Left ventricle myocardium superior (tissue), 1 donor: Measurements from ENCODE around the gene FMNL1. TPM values are rescaled to one million over a fixed set of nuclear protein-coding genes. Genes with fewer than 3 reads are reported as not detected.

Experiments
- ATAC-seq: fragments of 200-7000 bp; cut with Tn5 transposase; one replicate; pipeline ENCODE4 v1.9.1; 2020; ENCODE audit warnings: mild to moderate bottlenecking, moderate library complexity
- DNase-seq: peaks from one replicate; pipeline ENCODE4 v3.0.0-alpha.2; 2020
- intact Hi-C: fragments of 100-400 bp; cut with micrococcal nuclease; formaldehyde crosslinking; loops from one replicate; pipeline ENCODE4 v1.11.0; 2022
- total RNA-seq: library from RNA; stranded (reverse); fragmentation: NEBNext Ultra II Directional; extraction: Animal tissue kit (Norgen Biotek cat#: 25700); gene quantifications from one replicate; pipeline ENCODE4 v1.2.1, GENCODE V29; 2021
- donor health status: DM: no; HTN: yes; CAD: no; lungs with severe emphysema.

Gene FMNL1
- total RNA-seq, 1 donor from 2014 or later, result 14.0 TPM

DNA sequence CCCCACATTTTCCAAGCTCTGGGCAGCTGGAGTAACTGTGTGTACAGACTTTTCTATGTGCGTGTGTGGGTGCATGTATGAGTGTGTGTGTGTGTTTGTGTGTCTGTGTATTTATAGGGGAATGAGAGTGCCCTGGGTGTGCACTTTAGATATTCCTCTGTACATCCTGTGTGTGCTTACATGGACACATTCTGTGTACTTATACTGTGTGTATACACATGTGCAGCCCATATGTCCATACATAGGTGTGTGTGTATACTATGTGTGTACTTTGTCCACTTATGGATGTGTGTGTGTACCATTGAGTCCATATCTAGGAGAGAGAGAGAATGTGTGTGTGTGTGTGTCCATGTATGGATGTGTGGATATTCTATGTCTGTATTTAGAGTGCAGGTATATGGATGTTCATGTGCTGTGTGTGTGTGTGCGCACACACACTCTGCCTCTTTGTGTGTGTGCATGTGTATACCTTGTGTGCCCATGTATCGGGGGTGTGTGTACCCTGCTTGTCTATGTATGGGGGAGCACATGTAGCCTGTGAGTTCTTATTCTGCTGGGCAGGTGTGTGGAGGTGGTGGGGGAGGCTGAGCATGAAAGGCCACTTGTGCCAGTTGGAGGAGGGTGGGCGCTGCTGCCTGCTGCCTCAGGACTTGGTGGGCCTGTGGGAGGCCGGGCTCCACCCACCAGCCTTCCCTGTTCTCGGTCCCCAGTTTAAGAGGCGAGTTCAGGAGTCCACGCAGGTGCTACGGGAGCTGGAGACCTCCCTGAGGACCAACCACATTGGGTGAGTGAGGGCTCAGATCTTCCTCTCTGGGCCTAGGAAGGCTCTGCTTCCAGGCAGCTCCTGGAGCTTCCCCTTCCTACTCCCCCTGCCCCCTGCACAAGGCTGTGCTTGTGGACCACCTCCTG, 11.1 kb downstream of the FMNL1 start:
- no peak for ATAC-seq
- no peak for DNase-seq
- intact Hi-C loops, result no loop called here

DNA sequence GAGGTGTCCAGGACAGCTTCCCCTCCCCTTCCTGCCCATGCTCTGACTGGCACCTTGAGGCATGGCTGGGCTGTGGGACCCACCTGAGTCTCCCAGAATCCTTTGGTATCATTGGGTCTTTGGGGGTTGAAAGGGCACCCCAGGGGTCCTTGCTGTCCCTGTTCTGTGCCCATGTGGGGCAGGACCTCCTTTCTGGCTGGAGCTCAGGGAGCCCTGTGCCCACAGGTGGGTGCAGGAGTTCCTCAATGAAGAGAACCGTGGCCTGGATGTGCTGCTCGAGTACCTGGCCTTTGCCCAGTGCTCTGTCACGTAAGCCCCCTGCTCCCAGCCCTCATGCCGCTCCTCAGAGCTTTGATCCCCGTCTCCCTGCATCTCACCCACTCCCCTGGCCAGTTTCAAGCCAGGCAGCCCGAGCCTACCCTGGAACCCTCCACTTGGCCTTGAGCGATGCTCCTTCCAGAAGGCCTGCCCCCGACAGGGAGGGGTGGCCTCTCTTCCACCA, 11.8 kb downstream of the FMNL1 start:
- DNase-seq, result no peak
- intact Hi-C loops, result no loop called here

DNA sequence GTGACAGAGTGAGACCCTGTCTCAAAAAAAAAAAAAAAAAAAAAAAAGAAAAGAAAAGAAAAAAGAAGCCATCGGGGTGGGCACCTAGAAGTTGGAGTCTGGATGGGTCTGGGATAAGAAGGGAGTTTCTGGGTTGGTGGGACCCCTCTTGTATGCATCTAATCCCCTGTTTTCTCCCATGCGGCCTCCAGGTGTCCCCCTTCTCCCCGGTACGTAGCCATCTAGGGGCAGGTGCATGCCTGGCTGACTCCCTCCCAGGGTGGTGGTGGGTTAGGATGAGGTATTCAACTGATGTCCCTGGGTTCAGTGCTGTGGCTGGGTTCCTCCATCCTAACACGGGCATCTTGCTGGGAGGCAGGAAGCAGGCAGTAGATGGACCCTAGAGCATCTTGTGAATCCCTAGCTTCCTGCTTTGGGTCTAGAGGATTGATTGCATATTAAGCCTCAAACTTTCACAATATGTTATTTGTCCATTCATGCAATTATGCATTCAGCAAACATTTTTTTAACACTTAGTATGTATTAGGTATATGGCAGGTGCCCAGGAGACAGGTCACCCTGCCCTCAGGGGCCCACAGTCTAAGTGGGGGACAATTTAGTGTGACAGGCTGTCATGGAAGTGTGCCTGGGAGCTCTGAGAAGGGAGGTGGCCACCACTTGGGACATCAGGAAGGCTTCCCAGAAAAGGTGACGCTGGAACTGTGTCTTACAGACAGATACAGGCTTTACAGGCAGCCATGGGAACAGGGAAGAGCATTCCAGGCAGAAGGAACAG, 13.1 kb downstream of the FMNL1 start:
- ATAC-seq (no peak), DNase-seq (no peak)
- intact Hi-C loops, result no loop called here

More for the DNA sequence above, 11.8 kb downstream of the FMNL1 start:
- no peak for ATAC-seq

DNA sequence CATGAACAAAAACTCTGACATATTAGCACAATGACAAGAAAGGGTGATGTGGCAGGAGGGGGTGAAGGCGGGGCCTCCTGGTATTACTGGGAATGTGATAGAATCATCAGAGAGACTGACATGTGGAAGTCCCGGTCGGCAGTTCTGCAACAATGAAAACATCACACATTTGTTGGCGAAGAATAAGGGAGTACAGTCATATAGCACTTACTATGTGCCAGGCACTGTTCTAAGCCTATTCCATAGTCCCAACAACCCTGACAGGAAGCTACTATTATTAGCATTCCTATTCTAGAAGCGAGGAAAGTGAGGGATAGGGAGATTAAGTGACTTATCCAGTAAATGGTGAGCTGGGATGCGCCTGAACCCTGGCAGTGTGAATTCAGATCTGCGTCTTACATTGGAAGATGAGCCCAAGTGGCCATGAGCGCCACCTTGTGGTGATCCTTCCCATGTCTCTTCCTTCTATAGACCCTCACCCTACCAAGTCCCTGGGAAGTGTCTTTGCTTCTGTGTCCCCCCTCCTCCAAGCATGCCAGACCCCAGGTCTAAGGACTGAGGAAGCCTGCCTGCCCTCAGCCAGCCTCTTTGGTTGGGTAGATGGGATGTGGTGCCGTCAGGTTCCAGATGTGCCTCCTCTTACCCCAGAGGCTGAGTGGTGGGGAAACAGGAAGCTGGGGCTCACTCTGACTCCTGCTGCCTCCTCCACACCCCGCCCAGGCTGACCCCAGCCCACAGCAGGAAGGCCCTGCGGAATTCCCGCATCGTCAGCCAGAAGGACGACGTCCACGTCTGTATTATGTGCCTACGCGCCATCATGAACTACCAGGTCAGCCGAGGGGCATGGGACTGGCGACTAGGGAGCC, 14.0 kb downstream of the FMNL1 start:
- DNase-seq (peak; percentile 87), ATAC-seq (peak; percentile 62)
- intact Hi-C loops, result no loop called here

DNA sequence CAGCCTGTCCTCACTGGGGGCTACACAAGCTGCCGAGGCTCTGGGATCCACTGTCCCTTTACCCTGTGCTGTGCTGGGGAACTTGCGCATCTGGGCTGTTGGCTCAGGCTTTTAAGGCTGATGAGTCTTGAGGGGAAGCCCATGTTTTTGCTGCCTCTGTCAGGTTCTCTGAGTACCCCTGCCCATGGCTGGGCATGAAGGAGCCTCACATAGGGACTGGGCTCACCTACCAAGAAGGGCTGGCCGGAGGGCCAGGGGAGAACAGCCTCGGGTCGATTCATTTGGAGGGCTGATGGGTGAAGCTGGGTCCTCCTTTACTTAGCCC, 14.6 kb downstream of the FMNL1 start:
- ATAC-seq (no peak), DNase-seq (no peak)
- intact Hi-C loops, result no loop called here

DNA sequence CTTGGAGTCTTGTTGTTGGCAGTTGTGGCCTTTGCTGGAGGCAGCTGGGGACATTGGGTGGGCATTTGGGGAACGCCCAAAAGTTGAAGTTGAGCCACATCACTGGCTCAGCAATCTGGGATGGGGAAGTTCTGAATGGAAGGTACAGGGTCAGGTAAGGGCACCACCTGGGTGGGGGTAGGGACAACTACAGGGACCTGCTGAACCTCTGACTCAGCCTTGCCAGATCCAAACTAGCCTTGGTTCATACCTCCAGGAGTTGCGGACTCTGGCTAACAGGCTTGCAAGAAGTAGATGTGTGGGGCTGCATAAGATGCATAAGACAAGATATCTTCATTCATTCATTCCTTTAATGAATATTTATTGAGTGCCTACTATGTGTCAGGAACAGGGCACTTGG, 16.0 kb downstream of the FMNL1 start:
- ATAC-seq (no peak), DNase-seq (no peak)
- intact Hi-C loops, result no loop called here

DNA sequence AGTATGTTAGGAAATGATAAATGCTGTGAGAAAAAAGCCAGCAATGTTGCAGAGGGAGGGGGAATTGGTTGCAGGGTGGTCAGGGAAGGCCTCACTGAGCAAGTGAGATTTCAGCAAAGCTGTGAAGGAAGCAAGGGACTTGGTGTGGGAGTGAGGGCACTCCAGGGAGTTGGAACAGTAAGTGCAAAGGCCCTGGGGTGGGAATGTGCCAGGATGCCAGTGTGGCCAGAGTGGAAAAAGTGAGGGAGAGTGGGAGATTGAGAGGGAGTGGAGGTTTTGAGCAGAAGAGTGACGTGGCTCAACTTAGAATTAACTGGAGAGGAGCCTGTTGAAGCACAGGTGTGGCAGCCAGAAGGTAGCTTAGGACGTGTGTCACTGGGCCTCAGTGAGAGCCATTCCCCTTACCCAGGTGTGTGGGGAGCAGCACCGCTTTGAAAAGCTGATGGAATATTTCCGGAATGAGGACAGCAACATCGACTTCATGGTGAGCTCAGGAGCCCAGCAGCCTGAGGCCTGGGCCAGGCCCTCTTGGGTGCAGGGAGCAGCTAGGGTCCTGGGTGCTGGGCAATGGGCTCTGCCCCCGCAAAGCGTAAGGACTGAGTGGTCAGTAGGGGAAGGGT, 16.6 kb downstream of the FMNL1 start:
- ATAC-seq (no peak), DNase-seq (no peak)
- intact Hi-C loops, result no loop called here

DNA sequence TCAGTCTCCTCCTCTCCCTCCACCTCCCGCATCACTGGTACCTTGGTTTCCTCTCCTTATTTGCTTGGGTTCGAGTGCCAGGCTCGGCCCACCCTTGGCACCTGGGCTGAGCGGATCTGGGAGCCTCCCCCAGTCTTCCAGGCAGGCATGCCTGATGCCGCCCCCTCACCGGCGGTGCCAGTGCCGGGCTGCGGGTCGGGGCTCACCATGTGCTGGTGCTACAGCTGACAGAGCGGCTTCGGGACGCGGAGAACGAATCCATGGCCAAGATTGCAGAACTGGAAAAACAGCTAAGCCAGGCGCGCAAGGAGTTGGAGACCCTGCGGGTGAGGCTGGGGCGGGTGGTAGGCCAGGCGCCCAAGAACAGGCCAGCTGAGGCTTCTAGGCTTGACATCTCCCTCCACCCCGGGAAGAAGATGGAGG, 19.2 kb downstream of the FMNL1 start:
- ATAC-seq (no peak), DNase-seq (no peak)
- intact Hi-C loops, result no loop called here

DNA sequence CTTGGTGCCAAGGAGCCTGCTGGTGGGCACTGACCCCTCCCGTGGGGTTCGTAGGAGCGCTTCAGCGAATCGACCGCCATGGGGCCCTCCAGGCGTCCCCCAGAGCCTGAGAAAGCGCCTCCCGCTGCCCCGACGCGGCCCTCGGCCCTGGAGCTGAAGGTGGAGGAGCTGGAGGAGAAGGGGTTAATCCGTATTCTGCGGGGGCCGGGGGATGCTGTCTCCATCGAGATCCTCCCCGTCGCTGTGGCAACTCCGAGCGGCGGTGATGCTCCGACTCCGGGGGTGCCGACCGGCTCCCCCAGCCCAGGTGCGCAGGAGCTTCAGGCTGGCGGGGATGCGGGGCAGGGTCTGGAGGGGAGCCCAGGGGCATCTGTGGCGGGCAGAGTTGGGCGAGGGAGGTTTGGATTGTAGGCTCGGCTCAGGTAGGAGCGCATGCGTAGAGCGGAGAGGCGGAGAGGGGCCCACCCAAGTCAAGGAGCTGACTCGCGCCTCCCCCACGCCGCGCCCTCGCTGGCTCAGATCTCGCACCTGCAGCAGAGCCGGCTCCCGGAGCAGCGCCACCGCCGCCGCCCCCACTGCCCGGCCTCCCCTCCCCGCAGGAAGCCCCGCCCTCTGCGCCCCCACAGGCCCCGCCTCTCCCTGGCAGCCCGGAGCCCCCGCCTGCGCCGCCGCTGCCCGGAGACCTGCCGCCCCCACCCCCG, 19.8 kb downstream of the FMNL1 start:
- intact Hi-C loops, result no loop called here
- DNase-seq (peak; percentile 57), ATAC-seq (peak; percentile 29)

DNA sequence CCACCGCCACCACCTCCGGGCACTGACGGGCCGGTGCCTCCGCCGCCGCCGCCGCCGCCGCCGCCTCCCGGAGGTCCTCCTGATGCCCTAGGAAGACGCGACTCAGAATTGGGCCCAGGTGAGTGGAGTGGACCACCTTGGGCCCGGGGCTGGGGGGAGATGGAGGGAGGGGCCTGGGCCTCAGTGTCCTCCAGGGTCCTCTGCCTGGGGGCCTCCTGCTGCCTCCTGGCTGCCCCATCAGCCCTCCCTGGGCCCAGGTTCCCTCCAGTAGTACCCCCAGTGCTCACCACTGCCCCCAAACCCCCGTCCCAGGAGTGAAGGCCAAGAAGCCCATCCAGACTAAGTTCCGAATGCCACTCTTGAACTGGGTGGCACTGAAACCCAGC, 20.3 kb downstream of the FMNL1 start:
- no peak for DNase-seq
- intact Hi-C loops, result no loop called here
- no peak for ATAC-seq

DNA sequence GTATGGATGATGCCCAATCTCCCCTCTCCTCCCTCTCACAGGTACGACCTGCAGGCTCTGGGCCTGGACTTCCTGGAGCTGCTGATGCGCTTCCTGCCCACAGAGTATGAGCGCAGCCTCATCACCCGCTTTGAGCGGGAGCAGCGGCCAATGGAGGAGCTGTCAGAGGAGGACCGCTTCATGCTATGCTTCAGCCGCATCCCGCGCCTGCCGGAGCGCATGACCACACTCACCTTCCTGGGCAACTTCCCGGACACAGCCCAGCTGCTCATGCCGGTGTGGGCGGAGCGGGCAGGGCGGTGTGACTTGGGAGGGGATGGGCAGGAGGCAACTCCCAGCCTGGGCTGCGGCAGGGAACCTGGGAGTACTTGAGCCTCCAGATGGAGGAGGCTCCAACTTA, 22.1 kb downstream of the FMNL1 start:
- no peak for DNase-seq
- no peak for ATAC-seq
- intact Hi-C loops, result no loop called here

DNA sequence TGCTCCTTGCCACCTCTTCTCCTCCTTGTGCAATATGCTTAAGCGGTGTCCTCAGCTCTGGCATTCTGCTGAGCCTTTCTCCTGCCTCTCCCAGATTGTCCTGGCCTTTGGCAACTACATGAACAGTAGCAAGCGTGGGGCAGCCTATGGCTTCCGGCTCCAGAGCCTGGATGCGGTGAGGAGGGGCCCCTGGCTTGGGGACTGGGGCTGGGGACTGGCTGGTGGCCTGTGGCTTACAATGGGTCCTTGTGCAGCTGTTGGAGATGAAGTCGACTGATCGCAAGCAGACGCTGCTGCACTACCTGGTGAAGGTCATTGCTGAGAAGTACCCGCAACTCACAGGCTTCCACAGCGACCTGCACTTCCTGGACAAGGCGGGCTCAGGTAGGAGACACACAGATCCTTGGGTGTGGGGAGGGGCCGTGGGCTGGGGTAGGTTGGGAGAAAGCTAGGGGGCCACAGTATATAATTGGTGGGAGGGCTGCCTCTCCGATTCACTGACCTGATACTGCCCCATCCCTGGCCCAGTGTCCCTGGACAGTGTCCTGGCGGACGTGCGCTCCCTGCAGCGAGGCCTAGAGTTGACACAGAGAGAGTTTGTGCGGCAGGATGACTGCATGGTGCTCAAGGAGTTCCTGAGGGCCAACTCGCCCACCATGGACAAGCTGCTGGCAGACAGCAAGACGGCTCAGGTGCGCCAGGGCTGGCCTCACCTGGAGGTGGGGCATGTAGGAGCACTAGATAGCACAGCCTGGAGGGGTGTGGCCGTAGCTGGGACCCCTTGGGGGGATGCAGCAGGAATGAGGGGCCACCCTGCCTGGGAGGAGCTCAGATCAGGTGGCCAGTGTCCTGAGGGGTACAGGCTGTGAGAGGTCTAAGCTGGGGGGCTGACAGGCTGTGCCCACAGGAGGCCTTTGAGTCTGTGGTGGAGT, 23.3 kb downstream of the FMNL1 start:
- DNase-seq (no peak), ATAC-seq (no peak)
- intact Hi-C loops, result no loop called here

DNA sequence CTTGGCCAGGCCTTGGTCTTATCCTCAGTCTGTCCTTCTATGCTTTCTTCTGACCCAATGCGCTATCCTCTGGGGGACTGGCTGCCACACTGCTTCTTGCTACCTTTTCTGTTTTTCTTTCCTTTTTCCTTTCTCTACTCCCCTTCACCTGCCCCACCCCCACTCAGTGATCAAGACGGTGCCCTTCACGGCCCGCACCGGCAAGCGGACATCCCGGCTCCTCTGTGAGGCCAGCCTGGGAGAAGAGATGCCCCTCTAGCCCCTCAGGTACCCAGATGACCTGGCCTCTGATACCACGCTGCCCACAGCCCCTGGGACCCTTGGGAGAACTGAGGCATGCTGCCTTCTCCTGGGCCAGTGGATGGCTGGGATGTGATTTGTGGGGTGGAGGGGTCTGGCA, 24.7 kb downstream of the FMNL1 start:
- no peak for ATAC-seq
- no peak for DNase-seq
- intact Hi-C loops, result no loop called here

DNA sequence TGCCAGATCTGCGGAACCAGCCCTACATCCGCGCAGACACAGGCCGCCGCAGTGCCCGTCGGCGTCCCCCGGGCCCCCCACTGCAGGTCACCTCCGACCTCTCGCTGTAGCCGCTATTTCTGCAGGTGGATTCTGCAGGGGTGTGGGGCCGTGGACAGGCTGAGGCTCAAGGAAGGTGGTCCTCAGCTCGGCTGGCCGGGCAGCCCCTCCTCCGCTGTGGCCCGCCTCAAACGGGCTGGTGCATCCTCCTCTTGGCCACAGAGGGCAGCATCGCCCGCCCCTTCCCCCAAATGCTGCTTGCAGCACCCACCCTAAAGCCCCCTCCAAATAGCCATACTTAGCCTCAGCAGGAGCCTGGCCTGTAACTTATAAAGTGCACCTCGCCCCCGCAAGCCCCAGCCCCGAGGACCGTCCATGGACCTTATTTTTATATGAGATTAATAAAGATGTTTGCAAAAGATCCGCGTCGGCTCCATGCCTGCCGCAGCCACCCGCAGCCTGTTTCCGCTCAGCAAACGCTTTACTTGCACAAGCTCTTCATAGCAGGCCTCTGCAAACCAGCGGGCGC, 25.3 kb downstream of the FMNL1 start:
- peak; percentile 57 for DNase-seq
- intact Hi-C loops, result no loop called here
- ATAC-seq, result peak; percentile 54

DNA sequence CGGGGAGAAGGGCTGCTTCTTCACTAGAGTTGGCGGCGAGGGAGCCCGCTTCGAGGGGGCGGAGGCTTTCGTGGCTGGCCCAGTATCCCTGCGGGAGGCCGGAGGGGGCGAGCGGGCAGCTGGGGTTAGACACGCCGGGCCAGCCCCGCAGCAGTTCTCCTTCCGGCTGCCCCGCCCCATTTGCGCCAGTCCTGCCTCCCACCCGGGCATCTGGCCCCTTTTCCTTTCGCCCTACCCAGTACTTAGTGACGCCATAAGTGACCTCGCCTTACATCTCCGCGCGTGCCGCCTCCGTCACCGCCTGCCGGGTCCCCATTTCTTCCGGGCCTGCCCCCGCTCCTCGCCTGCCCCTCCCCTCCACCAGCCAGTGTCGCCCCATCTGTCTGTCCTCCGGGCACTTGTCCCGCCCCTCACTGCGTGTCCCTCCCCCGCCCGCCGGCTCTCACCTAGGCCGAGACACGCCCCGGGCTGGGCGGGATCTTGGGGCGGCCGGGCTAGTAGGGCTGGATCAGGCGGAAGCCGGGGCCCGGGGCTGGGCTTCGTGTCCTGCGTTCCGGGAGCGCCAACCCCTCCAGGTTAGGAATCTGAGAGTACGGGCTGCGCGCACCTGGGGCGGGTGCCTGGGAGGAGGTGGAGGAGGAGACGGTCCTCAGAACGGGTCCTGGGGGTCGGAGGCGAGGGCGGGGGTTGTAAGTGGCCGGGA, 25.9 kb downstream of the FMNL1 start:
- intact Hi-C loops, result no loop called here
- DNase-seq (peak; percentile 92), ATAC-seq (peak; percentile 92)

DNA sequence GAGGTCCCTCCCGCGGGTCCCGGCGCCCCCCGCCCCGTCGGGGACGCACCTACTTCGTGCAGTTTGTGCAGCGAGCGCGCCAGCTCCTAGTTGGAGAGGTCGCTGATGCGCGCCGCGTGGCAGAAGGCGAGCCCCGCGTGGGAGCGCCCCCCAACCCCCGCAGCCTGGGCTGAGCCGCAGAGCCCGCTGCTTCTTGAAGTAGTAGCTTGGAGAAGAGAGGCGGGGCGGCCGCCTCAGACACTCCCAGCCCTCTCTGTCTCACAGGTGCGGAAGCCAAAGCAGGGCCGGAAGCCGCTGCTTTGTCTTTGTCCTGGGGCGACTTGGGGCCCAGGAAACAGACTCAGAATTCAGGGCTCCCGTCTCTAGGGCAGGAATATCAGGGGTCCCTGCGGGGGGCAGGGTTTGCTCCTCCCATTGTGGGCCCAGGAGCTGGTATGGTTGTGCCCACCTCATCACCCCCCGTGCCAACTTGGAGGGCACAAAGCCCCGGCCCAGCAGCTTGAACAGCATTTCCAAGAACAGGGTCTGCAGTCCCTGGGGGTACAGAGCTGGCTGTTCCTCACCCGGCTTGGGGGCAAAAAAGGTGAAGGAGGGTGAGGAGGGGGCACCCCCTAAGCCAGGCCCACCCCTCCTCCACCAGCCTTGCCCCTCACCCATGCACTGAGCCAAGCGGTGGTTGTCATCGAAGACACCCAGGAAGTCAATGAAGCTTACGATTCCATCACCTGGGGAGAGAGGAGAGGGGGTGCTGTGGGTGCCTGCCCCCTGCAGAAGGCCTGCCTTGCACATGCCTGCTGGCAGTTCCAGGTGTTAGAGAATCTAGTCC, 26.7 kb downstream of the FMNL1 start:
- intact Hi-C loops, result no loop called here

More for the DNA sequence above, 26.7 kb downstream of the FMNL1 start:
- peak; percentile 13 for ATAC-seq
- DNase-seq, result peak; percentile 58
